ENCODE measurements around the gene KCNMB2.

The KCNMB2 gene

DNA sequence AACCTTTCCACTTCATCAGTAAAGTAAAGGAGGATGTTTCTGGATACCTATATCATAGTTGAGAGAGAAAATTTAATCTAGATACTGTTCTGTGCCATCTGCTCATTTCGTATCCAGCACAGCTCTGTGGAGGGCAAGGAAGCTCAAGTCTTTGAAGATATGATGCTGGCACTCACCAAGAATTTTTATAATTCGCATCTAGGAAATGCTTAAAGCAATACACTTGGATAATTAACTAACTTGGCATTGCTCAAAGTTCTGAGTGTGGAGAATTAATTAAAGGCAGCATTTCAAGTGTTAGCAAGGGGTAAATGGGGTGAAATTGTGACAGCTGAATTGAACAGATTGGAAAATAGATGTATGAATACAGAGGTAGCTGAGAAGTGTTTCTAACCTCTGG lies 213.2 kb downstream of the KCNMB2 start:
- no peak for DNase-seq (ENCODE audit: low read depth in 1 of 2, low spot score in 1 of 2)

- DNase-seq (ENCODE audit: low read depth in 1 of 2, low spot score in 1 of 2), result no peak
Measured at GRCh38 chr3:178750639-178751300, 214.5 kb downstream of the KCNMB2 start.

DNA sequence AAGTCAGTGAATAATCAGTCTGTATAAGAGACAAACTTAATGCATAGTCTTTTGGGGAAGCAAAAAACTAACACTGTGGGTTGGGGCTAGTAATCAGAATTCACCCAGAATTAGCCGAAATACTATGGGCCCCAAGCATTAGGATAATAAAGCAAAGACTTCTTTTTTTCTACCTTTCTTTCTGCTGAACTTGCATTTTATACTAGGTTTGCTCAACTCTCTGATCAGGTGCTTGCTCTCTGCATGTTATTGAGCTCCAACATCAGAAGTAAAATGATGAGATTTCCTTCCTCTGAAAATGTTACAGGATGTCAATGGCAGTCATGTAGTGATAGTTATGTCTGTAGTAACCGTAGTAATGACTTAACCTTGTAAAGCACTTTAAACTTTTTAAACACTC lies 216.6 kb downstream of the KCNMB2 start:
- no peak for DNase-seq (ENCODE audit: low read depth in 1 of 2, low spot score in 1 of 2)

DNA sequence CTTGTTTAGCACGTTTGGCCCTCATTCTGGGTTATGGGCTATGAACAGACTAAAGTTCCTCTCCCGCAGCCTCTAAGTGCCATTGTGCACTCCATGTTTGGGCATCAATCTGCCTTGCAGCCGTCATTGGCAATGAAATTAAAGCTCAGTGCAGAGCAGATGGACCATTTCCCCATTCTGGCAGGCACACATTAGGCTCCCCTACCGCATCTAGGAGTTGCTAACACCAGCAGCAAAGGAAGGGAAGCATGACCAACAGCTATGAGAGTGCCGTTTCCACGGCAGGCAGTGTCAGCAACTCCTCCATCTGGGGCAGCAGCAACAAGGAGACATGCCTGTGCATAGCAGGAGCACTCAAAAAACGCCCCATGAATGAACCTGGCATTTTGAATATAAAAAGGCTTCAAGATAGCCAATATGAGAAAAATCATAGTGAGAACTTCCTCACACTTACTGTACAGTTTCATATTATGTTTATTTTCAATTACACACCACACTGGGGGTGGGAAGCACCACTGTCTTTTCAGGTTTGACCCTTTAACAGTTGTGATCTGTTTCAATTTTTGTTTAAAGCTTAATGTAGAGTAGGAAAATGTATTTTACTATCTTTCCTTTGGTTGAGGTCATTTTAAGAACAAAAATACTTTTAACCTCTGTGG lies 218.7 kb downstream of the KCNMB2 start:
- no peak for DNase-seq (ENCODE audit: low read depth in 1 of 2, low spot score in 1 of 2)

- DNase-seq (ENCODE audit: low read depth in 1 of 2, low spot score in 1 of 2), result no peak
Measured at GRCh38 chr3:178761024-178761423, 224.8 kb downstream of the KCNMB2 start.

GRCh38 chr3:178761461-178761860 lies 225.2 kb downstream of the KCNMB2 start:
- DNase-seq (ENCODE audit: low read depth in 1 of 2, low spot score in 1 of 2), result no peak

- no peak for DNase-seq (ENCODE audit: low read depth in 1 of 2, low spot score in 1 of 2)
Measured at GRCh38 chr3:178762385-178762784, 226.1 kb downstream of the KCNMB2 start.

DNA sequence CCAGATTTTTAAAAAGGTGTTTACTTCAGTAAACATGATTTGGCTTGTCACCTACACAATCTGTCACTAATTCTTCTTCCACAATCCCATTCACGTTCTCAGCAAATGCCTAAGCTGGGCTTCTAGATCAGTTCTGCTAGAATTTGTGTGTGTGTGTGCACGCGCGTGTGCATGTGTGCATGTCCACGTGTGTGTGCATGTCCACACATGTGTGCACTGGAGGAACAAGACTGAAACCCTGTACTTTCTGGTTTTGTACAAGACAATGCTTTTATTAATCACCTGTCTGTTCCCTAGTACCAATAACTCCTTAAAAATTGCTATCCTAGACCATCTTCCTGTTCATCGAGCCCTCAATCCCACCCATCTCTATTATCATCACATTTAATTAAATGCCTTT lies 229.2 kb downstream of the KCNMB2 start:
- no peak for DNase-seq (ENCODE audit: low read depth in 1 of 2, low spot score in 1 of 2)

DNA sequence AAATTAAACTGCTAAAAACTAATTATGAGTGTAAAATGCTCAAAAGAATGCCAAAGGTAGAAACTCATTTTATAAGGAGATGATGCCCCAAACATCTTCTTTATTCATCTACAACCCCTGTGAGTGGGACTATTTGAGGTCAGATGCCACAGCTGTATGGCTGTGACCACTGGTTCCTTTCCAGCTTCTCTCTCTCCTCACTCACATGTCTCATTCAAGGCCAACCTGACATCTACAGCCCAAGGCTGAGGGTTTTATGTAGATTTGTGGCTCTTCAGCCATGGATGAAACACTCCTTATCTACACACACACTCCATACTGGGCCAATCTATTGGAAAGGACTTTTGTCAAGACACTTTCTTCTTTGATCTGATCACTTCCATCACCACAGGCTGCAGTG lies 231.3 kb downstream of the KCNMB2 start:
- DNase-seq (ENCODE audit: low read depth in 1 of 2, low spot score in 1 of 2), result no peak

DNA sequence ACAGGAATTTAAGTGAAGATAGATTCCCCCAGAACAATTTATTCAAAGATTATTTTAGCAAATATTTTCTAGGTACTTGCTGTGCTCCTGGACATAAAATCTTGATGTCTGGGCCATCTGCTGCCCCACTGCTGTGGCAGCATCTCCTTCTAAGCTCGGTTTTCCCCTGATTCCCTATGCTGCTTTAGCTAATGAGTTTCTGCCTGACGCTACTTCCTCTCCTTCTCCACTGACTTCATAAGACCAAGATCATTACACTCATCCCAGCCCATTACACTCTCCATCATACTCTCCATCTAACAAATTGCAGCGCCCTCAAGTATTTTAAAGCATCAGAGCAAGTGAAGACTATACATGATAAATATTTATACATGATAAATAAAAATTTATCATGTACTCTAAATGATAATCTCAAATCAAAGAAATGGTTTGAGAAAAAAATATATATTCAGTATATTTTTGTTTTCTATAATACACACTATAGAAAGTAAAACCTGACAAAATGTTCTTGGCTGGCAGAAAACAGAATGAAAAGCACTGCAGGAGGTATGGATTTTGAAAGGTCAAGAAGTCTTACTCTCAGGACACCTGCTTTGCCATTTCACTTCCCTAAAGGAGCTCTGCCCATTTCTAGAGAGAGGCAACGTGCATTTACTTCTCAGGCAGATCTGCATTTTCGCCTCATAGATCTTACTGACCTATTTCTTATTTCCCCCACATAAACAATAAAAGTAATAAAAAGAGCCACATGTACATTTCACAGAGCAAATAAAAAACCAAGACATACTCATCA lies 232.0 kb downstream of the KCNMB2 start:
- no peak for DNase-seq (ENCODE audit: low read depth in 1 of 2, low spot score in 1 of 2)

- DNase-seq (ENCODE audit: low read depth in 1 of 2, low spot score in 1 of 2), result no peak
Measured at GRCh38 chr3:178771511-178771910, 235.3 kb downstream of the KCNMB2 start.

GRCh38 chr3:178772746-178773145 lies 236.5 kb downstream of the KCNMB2 start:
- no peak for DNase-seq (ENCODE audit: low read depth in 1 of 2, low spot score in 1 of 2)

GRCh38 chr3:178773358-178773757 lies 237.1 kb downstream of the KCNMB2 start:
- DNase-seq (ENCODE audit: low read depth in 1 of 2, low spot score in 1 of 2), result no peak

DNA sequence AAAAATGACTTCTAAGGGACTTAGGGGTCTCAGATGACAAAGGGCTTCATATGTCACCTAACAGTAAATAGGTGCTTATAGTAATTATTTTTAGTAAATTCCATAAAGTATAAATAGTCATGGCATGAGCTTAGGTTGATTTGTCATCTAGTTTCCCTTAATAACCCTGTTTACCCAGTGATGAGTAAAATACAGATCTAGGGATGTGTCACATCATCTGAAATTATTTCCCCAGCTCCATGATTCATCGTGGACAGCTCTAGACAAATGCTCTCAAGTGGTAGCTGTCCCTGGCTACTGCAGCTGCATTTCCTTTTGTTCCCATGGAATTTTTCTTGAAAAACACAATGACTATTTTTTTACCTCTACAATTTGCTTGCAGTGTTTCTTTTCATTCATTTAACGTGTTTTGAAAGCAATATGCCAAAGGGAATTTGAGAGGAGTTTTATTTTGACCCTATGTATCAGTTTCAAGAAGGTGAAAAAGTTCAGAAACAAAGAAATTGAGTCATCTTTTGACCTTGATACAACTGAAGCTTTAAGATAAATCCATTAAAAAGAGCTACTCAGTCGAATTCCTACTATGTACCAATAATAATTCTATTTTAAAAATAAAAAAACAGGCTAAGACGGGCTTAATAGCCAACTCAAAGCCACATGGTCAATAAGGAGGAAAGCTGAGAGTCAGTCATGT lies 241.6 kb downstream of the KCNMB2 start:
- DNase-seq (ENCODE audit: low read depth in 1 of 2, low spot score in 1 of 2), result no peak

DNA sequence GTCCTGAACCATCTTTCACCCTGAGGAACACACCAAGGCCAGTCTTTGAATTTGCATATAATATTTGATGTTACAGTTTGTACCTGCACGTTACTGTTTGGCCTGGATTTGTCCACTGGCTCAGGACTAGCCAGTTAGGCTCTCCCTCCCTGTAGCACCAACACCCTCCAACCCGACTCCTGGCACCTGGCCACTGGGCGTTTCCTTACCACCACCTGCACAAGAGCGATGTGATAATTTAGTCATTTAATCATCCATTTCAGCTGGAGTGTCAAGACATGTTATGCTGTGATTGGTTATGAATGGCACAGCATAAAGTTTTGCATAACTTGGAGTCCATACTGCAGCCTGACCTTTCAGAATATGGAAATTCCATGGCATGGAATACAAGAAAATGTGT lies 242.4 kb downstream of the KCNMB2 start:
- DNase-seq (ENCODE audit: low read depth in 1 of 2, low spot score in 1 of 2), result no peak

DNA sequence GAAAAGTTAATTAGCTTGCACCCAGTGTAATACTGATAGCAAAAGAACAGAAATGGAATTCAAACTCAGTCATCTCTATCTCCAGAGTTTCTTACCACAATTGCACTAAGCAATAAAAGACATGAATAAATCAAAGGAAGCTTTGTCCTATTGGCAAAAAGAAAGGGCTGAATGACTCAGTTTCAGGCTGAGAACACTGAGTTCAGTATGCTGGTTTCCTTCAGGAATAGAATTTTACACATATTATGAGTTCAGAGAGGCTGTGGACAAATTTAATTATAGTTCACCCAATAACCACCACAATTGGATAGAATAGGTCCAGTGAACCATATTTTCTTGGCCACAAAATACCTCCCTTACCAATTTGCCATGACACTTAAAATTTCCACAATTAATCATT lies 249.7 kb downstream of the KCNMB2 start:
- DNase-seq (ENCODE audit: low read depth in 1 of 2, low spot score in 1 of 2), result no peak

GRCh38 chr3:178787960-178788359 lies 251.7 kb downstream of the KCNMB2 start:
- DNase-seq (ENCODE audit: low read depth in 1 of 2, low spot score in 1 of 2), result no peak

- DNase-seq (ENCODE audit: low read depth in 1 of 2, low spot score in 1 of 2), result no peak
Measured at GRCh38 chr3:178794711-178795110, 258.5 kb downstream of the KCNMB2 start.

GRCh38 chr3:178795349-178795748 lies 259.1 kb downstream of the KCNMB2 start:
- no peak for DNase-seq (ENCODE audit: low read depth in 1 of 2, low spot score in 1 of 2)

DNA sequence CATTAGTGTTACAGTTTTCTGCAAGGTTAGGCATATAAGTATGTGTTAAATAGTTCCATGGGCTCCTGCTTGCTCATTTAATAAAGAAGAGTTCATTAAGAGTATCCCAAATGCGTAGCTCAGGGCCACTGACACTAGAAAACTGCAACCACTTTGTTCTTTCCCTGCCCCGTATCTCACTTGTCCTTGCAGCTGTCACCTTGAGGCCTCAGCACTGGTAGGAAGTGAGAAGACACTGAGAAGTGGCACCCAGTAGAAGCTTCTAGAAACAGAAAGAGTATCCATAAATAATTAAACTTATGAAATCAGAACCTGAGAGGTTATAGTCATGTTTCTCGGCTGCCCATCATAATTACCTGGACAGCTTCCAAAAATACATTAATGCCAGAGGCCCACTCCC lies 266.0 kb downstream of the KCNMB2 start:
- DNase-seq (ENCODE audit: low read depth in 1 of 2, low spot score in 1 of 2), result no peak

- no peak for DNase-seq (ENCODE audit: low read depth in 1 of 2, low spot score in 1 of 2)
Measured at GRCh38 chr3:178802993-178803693, 266.9 kb downstream of the KCNMB2 start.

All from activated T-helper 1 cell treated with anti-CD3 and anti-CD28 coated beads, Interleukin-2, amount 50 U/mL, for 16 hours (primary cell).